ENCODE measurements around the gene TAF1B.
A peak's percentile ranks its signal among the peaks of the same experiment; 100 is the strongest.

- TF ChIP-seq TCF12 (IDR thresholded peaks at IDR 0.05; ENCODE audit: low read depth) (0 out of 2 replicates have a peak, but pooled peaks have one; percentile 33), TAF1 (IDR thresholded peaks at IDR 0.05; ENCODE audit: low read depth) (no peak), REST (IDR thresholded peaks at IDR 0.05; ENCODE audit: low read depth) (no peak), EP300 (IDR thresholded peaks at IDR 0.05; ENCODE audit: borderline replicate concordance) (no peak), CEBPB (IDR thresholded peaks at IDR 0.05) (no peak), CREB1 (IDR thresholded peaks at IDR 0.05; ENCODE audit: low read depth) (no peak), NFIC (IDR thresholded peaks at IDR 0.05) (peak; percentile 83), RAD21 (IDR thresholded peaks at IDR 0.05; ENCODE audit: low read depth) (no peak), ZBTB7A (IDR thresholded peaks at IDR 0.05; ENCODE audit: low read depth) (no peak), MAX (IDR thresholded peaks at IDR 0.05) (no peak)
Observed at GRCh38 chr2:9809064-9809356, 34.3 kb upstream of the TAF1B start.

All from Ishikawa (cell line).